NCI-H774 (cell line): ENCODE measurements around the gene SLC6A7.
"Not testable (repeated sequence)": the region's sequence is repeated elsewhere in the genome, so short reads cannot be mapped to it uniquely, and the experiment has no call there.

Experiments
- DNase-seq: peaks from one replicate; lab custom pipeline; 2025; lab: John Stamatoyannopoulos, UW

SLC6A7 gene

DNA sequence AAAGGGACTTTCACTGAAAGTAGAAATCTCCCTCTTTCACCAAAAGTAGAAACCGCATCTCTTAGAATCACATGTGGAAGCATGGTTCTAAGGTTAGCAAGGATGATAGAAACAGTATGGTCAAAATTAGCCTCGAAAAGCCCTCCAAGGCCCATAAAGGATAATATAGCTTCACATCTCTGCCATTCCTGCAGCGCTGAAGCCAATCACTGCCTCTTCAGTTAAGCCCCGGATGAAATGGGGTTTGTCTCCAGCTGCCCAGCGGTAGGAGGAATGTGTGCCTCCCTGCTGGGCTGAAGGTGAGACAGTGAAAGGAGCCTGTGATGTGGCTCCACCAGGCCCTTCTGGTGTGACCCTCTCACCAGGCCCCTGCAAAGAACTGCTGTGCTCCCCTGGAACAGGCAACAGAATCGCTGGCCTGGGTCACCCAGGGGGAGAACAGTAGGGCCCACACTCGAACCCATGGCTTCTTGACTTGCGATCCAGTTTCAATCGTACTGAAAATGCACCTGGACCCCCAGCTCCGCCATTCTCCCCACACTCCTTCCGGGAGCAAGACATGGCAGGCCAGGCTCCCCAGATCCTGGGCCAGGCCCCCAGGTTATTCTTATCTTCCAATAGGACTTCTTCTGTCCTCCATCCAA, 52.5 kb downstream of the SLC6A7 start:
- DNase-seq = no peak

DNA sequence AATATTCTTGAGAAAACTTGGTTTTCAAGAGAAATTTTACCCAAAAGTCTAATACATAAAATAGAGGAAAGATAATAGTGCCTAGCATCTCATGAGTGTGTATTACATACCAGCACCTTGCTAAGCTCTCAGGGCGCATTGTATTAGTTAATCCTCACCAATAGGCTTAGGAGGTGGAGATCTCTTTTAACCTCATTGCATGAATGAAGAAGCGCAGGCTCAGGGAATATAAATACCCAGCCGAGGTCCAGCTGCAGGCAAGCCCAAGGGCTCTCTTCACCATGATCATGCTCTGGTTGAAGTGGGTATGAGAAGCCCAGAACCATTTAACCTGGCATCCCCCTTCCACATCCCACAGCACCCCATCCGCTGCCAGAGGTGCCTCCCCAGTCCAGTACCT, 53.7 kb downstream of the SLC6A7 start:
- no peak for DNase-seq

DNA sequence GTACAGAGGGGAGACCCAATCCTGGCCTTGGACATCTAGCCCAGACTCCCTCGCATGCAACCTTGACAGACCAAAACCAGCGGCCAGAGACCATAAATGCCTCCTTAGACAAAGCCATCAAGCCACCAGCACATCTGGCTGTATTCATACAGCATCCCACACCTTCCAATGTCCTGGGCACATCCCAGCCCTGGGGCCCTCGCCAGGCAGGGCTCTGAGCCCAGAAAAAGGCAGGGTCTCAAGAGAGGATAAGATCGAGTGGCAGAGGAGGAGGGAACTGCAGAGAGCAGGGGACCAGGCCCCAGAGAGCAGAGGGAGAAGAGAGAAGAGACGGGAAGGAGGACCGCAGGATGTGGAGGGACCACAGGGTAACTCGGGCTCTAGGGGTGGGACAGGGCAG, 54.3 kb downstream of the SLC6A7 start:
- no peak for DNase-seq

GRCh38 chr5:150245111-150245789, 55.4 kb downstream of the SLC6A7 start:
- no peak for DNase-seq

DNA sequence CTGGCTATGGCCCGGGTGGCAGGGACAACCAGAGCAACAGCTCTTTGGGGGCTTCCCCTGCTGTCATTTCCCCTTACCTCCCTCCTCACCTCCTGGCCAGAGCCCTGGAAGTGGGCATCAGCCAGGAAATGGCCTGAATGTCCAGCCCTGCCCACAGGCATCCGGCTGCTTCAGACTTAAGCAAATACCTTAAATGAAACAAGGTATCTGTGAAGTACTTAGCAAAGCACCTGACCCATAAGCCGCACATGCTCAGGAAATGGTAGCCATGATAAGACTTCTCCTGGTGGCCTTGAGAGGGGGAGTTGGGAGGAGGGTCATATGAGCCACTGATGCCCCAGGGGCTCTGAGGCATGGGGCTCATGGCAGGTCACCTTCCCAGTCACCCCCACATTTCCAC, 55.9 kb downstream of the SLC6A7 start:
- no peak for DNase-seq

GRCh38 chr5:150246429-150246828, 56.6 kb downstream of the SLC6A7 start:
- no peak for DNase-seq

DNA sequence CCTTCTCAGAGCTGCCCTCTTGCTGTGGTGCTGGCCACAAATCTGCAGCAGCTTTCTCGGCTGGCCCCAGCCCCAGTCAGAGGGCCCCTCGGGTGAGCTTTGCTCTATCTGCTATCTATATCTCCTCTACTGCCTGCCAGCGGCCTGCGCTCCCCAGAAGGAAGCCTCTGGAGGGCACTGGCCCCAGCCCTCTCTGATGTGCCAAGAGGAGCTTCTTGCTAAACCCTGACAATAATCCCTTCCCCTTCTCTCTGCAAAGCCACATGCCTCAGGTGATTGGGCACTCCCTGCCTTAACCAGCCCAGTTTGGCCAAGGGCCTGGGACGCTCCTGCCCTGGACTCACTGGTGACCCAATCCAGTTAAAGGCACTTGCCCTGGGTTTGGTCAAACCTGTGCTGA, 57.0 kb downstream of the SLC6A7 start:
- no peak for DNase-seq

- no peak for DNase-seq
Observed at GRCh38 chr5:150247726-150248125, 57.9 kb downstream of the SLC6A7 start.

DNA sequence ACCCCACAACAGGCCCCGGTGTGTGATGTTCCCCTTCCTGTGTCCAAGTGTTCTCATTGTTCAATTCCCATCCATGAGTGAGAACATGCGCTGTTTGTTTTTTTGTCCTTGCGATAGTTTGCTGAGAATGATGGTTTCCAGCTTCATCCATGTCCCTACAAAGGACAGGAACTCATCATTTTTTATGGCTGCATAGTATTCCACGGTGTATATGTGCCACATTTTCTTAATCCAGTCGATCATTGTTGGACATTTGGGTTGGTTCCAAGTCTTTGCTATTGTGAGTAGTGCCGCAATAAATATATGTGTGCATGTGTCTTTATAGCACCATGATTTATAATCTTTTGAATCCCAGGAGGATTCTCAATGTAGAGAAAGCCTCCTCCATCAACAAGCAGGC, 58.6 kb downstream of the SLC6A7 start:
- DNase-seq = not testable (repeated sequence)

GRCh38 chr5:150248946-150249345, 59.1 kb downstream of the SLC6A7 start:
- no peak for DNase-seq

DNA sequence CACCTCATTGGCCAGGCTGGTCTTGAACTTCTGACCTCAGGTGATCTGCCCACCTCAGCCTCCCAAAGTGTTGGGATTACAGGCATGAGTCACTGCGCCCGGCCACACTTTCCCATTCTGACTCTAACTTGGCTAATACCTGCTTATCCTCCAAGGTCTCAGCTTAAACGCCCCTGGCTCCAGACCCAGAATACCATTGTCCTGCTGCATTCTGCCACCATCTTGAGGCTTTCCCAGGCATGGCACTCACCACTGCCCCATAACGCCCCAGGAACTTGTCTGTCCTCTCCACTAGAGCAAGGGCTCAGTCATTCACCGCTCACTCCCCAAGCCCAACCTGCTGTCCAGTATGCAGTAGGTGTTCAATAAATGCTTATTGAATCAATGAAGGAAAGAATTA, 59.9 kb downstream of the SLC6A7 start:
- no peak for DNase-seq

- no peak for DNase-seq
Observed at GRCh38 chr5:150251504-150251903, 61.6 kb downstream of the SLC6A7 start.

- DNase-seq = no peak
Observed at GRCh38 chr5:150252489-150252888, 62.6 kb downstream of the SLC6A7 start.

DNA sequence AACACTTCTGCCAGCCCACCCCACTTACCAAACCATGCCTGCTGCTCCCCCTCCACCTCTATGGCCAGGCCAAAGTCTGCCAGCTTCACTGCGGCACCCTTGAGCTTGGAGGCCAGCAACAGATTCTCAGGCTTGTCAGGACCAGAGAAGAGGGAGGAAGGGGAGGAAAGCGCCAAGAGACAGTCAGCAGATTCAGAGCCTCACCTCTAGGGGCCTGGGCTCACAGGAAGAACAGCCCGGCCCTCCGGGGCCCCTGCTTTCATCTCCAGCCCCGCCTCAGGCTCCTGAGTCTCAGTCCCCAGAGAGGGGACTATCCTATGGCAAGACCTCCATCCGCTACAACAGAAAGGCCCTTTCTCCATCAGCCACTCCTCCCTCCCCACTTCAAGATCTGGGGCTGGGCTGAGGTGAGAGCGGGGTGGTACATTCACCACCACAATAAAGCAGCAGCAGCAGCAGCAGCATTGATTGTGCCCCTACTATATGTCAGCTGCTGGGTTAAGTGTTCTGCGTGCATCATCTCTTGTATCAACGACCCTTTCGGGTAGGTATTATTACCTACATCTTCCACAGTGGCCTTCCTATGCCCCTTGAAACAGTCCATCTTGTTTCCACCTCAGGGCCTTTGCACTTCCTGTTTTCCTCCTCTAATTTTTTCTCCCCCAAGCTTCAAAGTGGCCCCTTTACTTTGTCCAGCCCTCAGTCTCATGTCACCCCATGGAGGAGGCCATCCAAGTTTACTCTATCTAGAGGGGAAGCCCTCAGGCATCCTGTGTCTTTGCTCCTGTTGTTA, 63.8 kb downstream of the SLC6A7 start:
- DNase-seq = no peak

DNA sequence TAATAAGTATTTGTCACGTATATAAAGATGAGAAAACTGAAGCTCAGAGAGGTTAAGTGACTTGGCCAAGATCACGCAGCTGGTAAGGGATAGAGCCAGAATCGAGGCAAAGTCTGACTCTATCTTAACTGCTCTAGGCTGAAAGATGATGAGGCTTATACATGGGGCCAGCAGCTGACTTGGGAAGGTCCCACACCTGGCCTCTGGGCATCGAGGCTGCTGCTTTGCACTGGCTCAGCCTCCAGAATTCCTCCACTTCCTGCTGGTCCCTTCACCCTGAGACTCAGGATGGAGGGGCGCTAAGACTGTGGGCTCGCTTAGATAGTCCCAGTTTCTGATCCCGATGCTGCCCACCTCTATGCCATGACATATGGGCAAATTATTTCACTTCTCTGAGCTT, 64.5 kb downstream of the SLC6A7 start:
- DNase-seq = no peak

- no peak for DNase-seq
Observed at GRCh38 chr5:150254774-150255173, 64.9 kb downstream of the SLC6A7 start.

- no peak for DNase-seq
Observed at GRCh38 chr5:150255659-150256409, 66.0 kb downstream of the SLC6A7 start.

- DNase-seq = no peak
Observed at GRCh38 chr5:150256410-150257064, 66.7 kb downstream of the SLC6A7 start.

GRCh38 chr5:150257424-150257823, 67.6 kb downstream of the SLC6A7 start:
- no peak for DNase-seq

DNA sequence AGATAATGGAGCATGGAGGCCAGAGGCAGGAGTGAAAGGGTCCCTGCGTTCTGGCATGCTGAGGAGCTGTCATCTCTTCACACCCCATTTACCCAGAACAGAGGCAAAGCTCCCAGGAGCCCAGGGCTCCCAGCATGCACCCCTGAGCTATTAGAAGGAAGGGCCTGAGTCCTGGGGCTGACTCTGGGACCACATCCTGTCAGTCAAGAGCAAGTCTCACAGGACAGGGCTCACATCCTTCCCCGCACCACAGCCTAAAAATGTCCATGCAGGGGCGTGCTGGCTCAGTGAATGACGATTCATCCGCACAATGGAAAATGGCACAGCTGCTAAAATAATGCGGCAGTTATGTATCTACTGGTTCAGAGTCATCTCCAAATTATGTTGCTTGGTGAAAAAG, 68.3 kb downstream of the SLC6A7 start:
- DNase-seq = no peak
